ENCODE results near the gene PAAF1.

The PAAF1 gene

GRCh38 chr11:73972187-73972586 is 95.4 kb downstream of the PAAF1 start:
- ATAC-seq (ENCODE audit: low read depth) = no peak
- DNase-seq (ENCODE audit: low spot score) = no peak
- Histone ChIP-seq H3K36me3 (ENCODE audit: low read depth) (no peaks in the 10 kb centered on the region), H3K27ac (ENCODE audit: poor library complexity, severe bottlenecking) (no peak overlapping the region), H3K4me3 (ENCODE audit: severe bottlenecking) (no peak overlapping the region), H3K4me1 (ENCODE audit: insufficient read depth, poor library complexity, severe bottlenecking) (no peaks in the 10 kb centered on the region), H3K27me3 (ENCODE audit: insufficient read depth, poor library complexity, severe bottlenecking) (no peaks in the 10 kb centered on the region), H3K9me3 (ENCODE audit: severe bottlenecking) (no peaks in the 10 kb centered on the region)
- no peak for TF ChIP-seq CTCF (IDR thresholded peaks at IDR 0.05; ENCODE audit: poor library complexity, severe bottlenecking)

DNA sequence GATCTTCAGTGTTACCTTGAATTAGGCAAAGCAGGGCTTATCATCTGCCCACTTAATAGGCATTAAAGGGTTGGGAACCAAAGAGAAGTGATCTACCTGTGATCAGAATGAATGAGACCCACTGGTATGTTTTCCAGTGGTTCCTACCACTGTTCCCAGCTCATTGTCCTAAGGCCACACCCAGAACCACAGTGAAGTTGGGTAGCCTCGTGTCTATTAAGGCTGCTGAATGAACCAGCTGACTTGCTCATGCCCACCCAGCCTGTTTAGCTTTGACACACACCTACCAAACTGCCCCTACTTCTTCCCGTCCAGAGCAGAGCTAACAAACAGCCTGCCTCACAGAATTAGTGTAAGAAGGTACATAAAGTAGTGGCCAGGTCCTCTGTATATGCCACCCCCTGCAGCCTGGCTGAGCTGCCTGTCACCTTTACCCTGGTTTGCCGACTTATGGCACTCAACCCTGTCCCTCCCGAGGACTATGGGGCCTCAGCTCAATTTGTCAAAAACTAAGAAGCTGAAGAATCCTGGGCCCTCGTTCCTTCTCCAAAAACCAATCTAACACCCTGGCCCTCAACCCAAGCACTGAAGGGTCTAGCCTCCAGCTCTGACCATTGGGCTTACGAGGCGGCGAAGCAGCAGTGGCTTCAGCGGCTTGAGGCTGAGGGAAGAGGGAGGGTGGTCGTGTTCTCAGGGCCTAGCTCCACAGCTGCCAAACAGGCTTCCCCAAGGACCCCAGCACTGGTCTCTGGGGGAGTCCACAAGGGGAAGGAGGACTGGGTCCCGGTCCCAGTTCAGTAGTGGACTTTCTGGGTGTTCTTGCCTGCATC is 96.0 kb downstream of the PAAF1 start:
- DNase-seq (ENCODE audit: low spot score) = no peak
- TF ChIP-seq CTCF (IDR thresholded peaks at IDR 0.05; ENCODE audit: poor library complexity, severe bottlenecking) = no peak
- H3K27ac ChIP-seq (ENCODE audit: poor library complexity, severe bottlenecking) = no peak overlapping the region

DNA sequence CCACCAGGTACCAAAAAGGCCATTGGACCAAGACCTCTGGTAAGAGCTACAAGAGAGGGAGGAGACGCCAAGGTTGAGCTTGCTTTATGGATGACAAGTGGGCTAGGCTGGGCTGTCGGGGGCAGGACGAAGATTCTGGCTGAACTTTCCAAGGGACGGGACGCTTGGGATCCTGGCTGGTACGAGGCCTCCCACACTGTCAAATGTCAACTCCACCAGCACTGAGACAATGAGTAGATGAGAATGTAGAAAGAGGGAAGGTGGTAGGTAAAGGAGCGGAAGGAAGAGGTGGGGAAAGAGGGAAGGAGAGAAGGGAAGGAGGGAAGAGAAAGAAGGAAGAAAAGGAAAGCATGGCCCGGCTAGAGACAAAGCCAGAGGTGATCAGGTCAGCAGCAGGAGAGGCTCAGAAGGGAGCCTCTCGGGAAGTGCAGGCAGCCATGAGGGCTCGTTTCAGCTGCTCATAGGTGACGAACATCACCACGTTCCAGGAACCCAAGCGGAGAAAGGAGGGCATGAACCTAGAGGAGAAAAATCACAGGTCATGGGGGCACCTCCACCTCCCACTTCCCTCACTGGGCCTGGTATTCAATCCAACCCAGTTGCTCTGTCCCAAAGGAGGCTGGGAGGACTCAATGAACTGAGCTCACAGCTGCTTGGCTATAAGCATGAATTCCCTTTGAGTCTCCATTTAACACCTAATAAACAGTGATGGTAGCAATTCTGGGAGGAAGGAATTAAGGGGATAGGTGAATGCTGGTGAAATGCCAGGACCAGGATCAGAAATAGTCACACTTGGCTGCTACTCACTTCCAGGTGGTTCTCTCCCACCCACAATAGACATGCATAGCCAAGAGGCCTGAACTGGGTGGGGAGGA is 98.0 kb downstream of the PAAF1 start:
- no peaks in the 10 kb centered on the region for H3K36me3 ChIP-seq (ENCODE audit: low read depth)

More for the DNA sequence above, 96.0 kb downstream of the PAAF1 start:
- H3K36me3 ChIP-seq (ENCODE audit: low read depth) = no peaks in the 10 kb centered on the region
- H3K27me3 ChIP-seq (ENCODE audit: insufficient read depth, poor library complexity, severe bottlenecking) = no peaks in the 10 kb centered on the region
- no peak overlapping the region for H3K4me3 ChIP-seq (ENCODE audit: severe bottlenecking)
- no peaks in the 10 kb centered on the region for H3K4me1 ChIP-seq (ENCODE audit: insufficient read depth, poor library complexity, severe bottlenecking)
- no peaks in the 10 kb centered on the region for H3K9me3 ChIP-seq (ENCODE audit: severe bottlenecking)
- no peak for ATAC-seq (ENCODE audit: low read depth)

GRCh38 chr11:73975479-73975757 is 98.6 kb downstream of the PAAF1 start:
- no peak for TF ChIP-seq CTCF (IDR thresholded peaks at IDR 0.05; ENCODE audit: poor library complexity, severe bottlenecking)
- Histone ChIP-seq H3K4me3 (ENCODE audit: severe bottlenecking) (no peak overlapping the region), H3K27me3 (ENCODE audit: insufficient read depth, poor library complexity, severe bottlenecking) (no peaks in the 10 kb centered on the region), H3K27ac (ENCODE audit: poor library complexity, severe bottlenecking) (no peak overlapping the region), H3K4me1 (ENCODE audit: insufficient read depth, poor library complexity, severe bottlenecking) (peaks cover 5% of the 10 kb centered on the region), H3K9me3 (ENCODE audit: severe bottlenecking) (no peaks in the 10 kb centered on the region), H3K36me3 (ENCODE audit: low read depth) (no peaks in the 10 kb centered on the region)
- DNase-seq (ENCODE audit: low spot score) (no peak), ATAC-seq (ENCODE audit: low read depth) (no peak)

More for the DNA sequence above, 98.0 kb downstream of the PAAF1 start:
- no peak for ATAC-seq (ENCODE audit: low read depth)
- Histone ChIP-seq H3K27ac (ENCODE audit: poor library complexity, severe bottlenecking) (no peak overlapping the region), H3K4me3 (ENCODE audit: severe bottlenecking) (no peak overlapping the region), H3K4me1 (ENCODE audit: insufficient read depth, poor library complexity, severe bottlenecking) (peaks cover under 1% of the 10 kb centered on the region), H3K9me3 (ENCODE audit: severe bottlenecking) (no peaks in the 10 kb centered on the region), H3K27me3 (ENCODE audit: insufficient read depth, poor library complexity, severe bottlenecking) (no peaks in the 10 kb centered on the region)
- no peak for TF ChIP-seq CTCF (IDR thresholded peaks at IDR 0.05; ENCODE audit: poor library complexity, severe bottlenecking)
- DNase-seq (ENCODE audit: low spot score) = no peak
